ENCODE results near the gene PEAK1.

The PEAK1 gene

GRCh38 chr15:77402740-77403379 lies 17.0 kb downstream of the PEAK1 start:
- peak; percentile 32 for DNase-seq (ENCODE audit: low spot score)

GRCh38 chr15:77400258-77400657 lies 19.6 kb downstream of the PEAK1 start:
- DNase-seq (ENCODE audit: low spot score): no peak

GRCh38 chr15:77398927-77399326 lies 21.0 kb downstream of the PEAK1 start:
- DNase-seq (ENCODE audit: low spot score): no peak

GRCh38 chr15:77396692-77397091 lies 23.2 kb downstream of the PEAK1 start:
- DNase-seq (ENCODE audit: low spot score): no peak

- DNase-seq (ENCODE audit: low spot score): no peak
Measured at GRCh38 chr15:77395013-77395774, 24.7 kb downstream of the PEAK1 start.

GRCh38 chr15:77393471-77393840 lies 26.4 kb downstream of the PEAK1 start:
- no peak for DNase-seq (ENCODE audit: low spot score)

GRCh38 chr15:77392762-77393470 lies 27.0 kb downstream of the PEAK1 start:
- no peak for DNase-seq (ENCODE audit: low spot score)

- no peak for DNase-seq (ENCODE audit: low spot score)
Measured at GRCh38 chr15:77391372-77391951, 28.4 kb downstream of the PEAK1 start.

GRCh38 chr15:77387365-77388105 lies 32.4 kb downstream of the PEAK1 start:
- DNase-seq (ENCODE audit: low spot score): no peak

GRCh38 chr15:77386626-77387025 lies 33.3 kb downstream of the PEAK1 start:
- no peak for DNase-seq (ENCODE audit: low spot score)

GRCh38 chr15:77384589-77385359 lies 35.1 kb downstream of the PEAK1 start:
- DNase-seq (ENCODE audit: low spot score): no peak

- DNase-seq (ENCODE audit: low spot score): no peak
Measured at GRCh38 chr15:77384086-77384485, 35.8 kb downstream of the PEAK1 start.

GRCh38 chr15:77380033-77380432 lies 39.9 kb downstream of the PEAK1 start:
- no peak for DNase-seq (ENCODE audit: low spot score)

GRCh38 chr15:77376770-77377169 lies 43.1 kb downstream of the PEAK1 start:
- DNase-seq (ENCODE audit: low spot score): no peak

- DNase-seq (ENCODE audit: low spot score): no peak
Measured at GRCh38 chr15:77375133-77375532, 44.8 kb downstream of the PEAK1 start.

- DNase-seq (ENCODE audit: low spot score): no peak
Measured at GRCh38 chr15:77373441-77373840, 46.5 kb downstream of the PEAK1 start.

GRCh38 chr15:77371850-77372563 lies 47.9 kb downstream of the PEAK1 start:
- no peak for DNase-seq (ENCODE audit: low spot score)

- no peak for DNase-seq (ENCODE audit: low spot score)
Measured at GRCh38 chr15:77370580-77370979, 49.3 kb downstream of the PEAK1 start.

- no peak for DNase-seq (ENCODE audit: low spot score)
Measured at GRCh38 chr15:77369168-77369567, 50.7 kb downstream of the PEAK1 start.

- DNase-seq (ENCODE audit: low spot score): no peak
Measured at GRCh38 chr15:77367631-77368030, 52.3 kb downstream of the PEAK1 start.

- no peak for DNase-seq (ENCODE audit: low spot score)
Measured at GRCh38 chr15:77361456-77361855, 58.4 kb downstream of the PEAK1 start.
